DND-41 (cell line): ENCODE measurements around the gene MYO16.

Source experiments
- ATAC-seq: fragments of 200-7000 bp; cut with Tn5 transposase; 3 replicates; pipeline ENCODE4 v1.9.1; 2021; ENCODE audit warnings: low read depth; ENCODE audit not compliant: insufficient read depth
- DNase-seq: peaks from one replicate; pipeline ENCODE4 v3.0.0-alpha.2; 2020
- H2AFZ ChIP-seq: 2 replicates; pipeline ENCODE4 v1.6.0; 2012; ENCODE audit warnings: low read depth, low read length
- H3K27ac ChIP-seq: 2 replicates; pipeline ENCODE4 v1.5.1; 2012; ENCODE audit warnings: low read length, inconsistent platforms
- H3K27me3 ChIP-seq: fragments of 200-600 bp; sonication (generic); 2 replicates; pipeline ENCODE4 v1.6.0; 2012; ENCODE audit warnings: low read length, mild to moderate bottlenecking, inconsistent platforms; ENCODE audit not compliant: insufficient read depth, poor library complexity
- H3K36me3 ChIP-seq: 2 replicates; pipeline ENCODE4 v1.5.1; 2012; ENCODE audit warnings: low read length, inconsistent platforms; ENCODE audit not compliant: insufficient read depth
- H3K4me1 ChIP-seq: 2 replicates; pipeline ENCODE4 v1.5.1; 2012; ENCODE audit warnings: mild to moderate bottlenecking, low read length; ENCODE audit not compliant: insufficient read depth
- H3K4me2 ChIP-seq: 2 replicates; pipeline ENCODE4 v1.6.0; 2012; ENCODE audit warnings: mild to moderate bottlenecking, moderate library complexity, low read length, inconsistent platforms; ENCODE audit not compliant: insufficient read depth
- H3K4me3 ChIP-seq, 2 experiments: fragments of 200-600 bp in 1 of 2; shearing (Covaris generic) in 1 of 2; 2 replicates each; pipeline ENCODE4 v1.5.1; 2012 to 2016; ENCODE audit warnings: inconsistent platforms in 2 of 2, low read length in 2 of 2, mild to moderate bottlenecking in 2 of 2, low read depth in 1 of 2, moderate library complexity in 1 of 2
- H3K79me2 ChIP-seq: 2 replicates; pipeline ENCODE4 v1.6.0; 2012; ENCODE audit warnings: low read length, inconsistent platforms; ENCODE audit not compliant: insufficient read depth
- H3K9ac ChIP-seq: 2 replicates; pipeline ENCODE4 v1.6.0; 2012; ENCODE audit warnings: low read depth, mild to moderate bottlenecking, inconsistent platforms, low read length, moderate library complexity
- H3K9me3 ChIP-seq: 2 replicates; pipeline ENCODE4 v1.5.1; 2012; ENCODE audit warnings: low read length, moderate library complexity, mild to moderate bottlenecking, inconsistent platforms; ENCODE audit not compliant: insufficient read depth, severe bottlenecking
- H4K20me1 ChIP-seq: 2 replicates; pipeline ENCODE4 v1.6.0; 2012; ENCODE audit warnings: low read length; ENCODE audit not compliant: insufficient read depth
- CTCF ChIP-seq: IDR thresholded peaks from 2 replicates; pipeline ENCODE4 v1.5.1; 2012; ENCODE audit warnings: borderline replicate concordance, low read length, moderate library complexity, mild to moderate bottlenecking; ENCODE audit not compliant: poor library complexity, severe bottlenecking; ENCODE audit errors: extremely low read depth
- EZH2 ChIP-seq: IDR thresholded peaks from 3 replicates; pipeline ENCODE4 v1.6.1; 2012; ENCODE audit warnings: borderline replicate concordance, low read depth, mild to moderate bottlenecking, moderate library complexity, low read length, inconsistent platforms; ENCODE audit not compliant: severe bottlenecking

The MYO16 gene

GRCh38 chr13:109131698-109132257 lies 502.4 kb downstream of the MYO16 start:
- Histone ChIP-seq H3K27me3 (no peaks in the 10 kb centered on the region), H2AFZ (no peak overlapping the region), H3K79me2 (no peaks in the 10 kb centered on the region), H3K9me3 (no peaks in the 10 kb centered on the region), H3K4me1 (peaks cover 24% of the 10 kb centered on the region), H3K36me3 (no peaks in the 10 kb centered on the region), H3K9ac (no peak overlapping the region), H3K27ac (no peak overlapping the region; the same call in 1 of the 2 replicates), H4K20me1 (no peaks in the 10 kb centered on the region), H3K4me3 (no peak overlapping the region), H3K4me2 (no peak overlapping the region)
- ATAC-seq = peak; percentile 50; the same call in 2 of the 3 replicates
- peak; percentile 12 for DNase-seq
- TF ChIP-seq EZH2 = no peak
- TF ChIP-seq CTCF = no peak

- ATAC-seq = no peak
- H3K9ac ChIP-seq = no peak overlapping the region
- no peaks in the 10 kb centered on the region for H3K27me3 ChIP-seq
- no peaks in the 10 kb centered on the region for H3K36me3 ChIP-seq
- H3K4me3 ChIP-seq = no peak overlapping the region
- H3K4me2 ChIP-seq = no peak overlapping the region
- H3K79me2 ChIP-seq = no peaks in the 10 kb centered on the region
- no peaks in the 10 kb centered on the region for H4K20me1 ChIP-seq
- TF ChIP-seq CTCF = no peak
- TF ChIP-seq EZH2 = no peak
- H3K4me1 ChIP-seq = peaks cover 24% of the 10 kb centered on the region
- H3K9me3 ChIP-seq = no peaks in the 10 kb centered on the region
- no peak overlapping the region for H2AFZ ChIP-seq
- DNase-seq = no peak
- H3K27ac ChIP-seq = no peak overlapping the region
These were observed 505.6 kb downstream of the MYO16 start for GRCh38 chr13:109135018-109135417.

GRCh38 chr13:109136873-109137272 lies 507.5 kb downstream of the MYO16 start:
- H3K27me3 ChIP-seq = no peaks in the 10 kb centered on the region
- H3K4me1 ChIP-seq = peaks cover 5% of the 10 kb centered on the region
- H2AFZ ChIP-seq = no peak overlapping the region
- no peaks in the 10 kb centered on the region for H3K36me3 ChIP-seq
- no peaks in the 10 kb centered on the region for H3K9me3 ChIP-seq
- H3K4me2 ChIP-seq = no peak overlapping the region
- H3K27ac ChIP-seq = no peak overlapping the region
- H4K20me1 ChIP-seq = no peaks in the 10 kb centered on the region
- H3K9ac ChIP-seq = no peak overlapping the region
- DNase-seq (no peak), ATAC-seq (no peak)
- no peaks in the 10 kb centered on the region for H3K79me2 ChIP-seq
- no peak for TF ChIP-seq CTCF
- no peak for TF ChIP-seq EZH2
- H3K4me3 ChIP-seq = no peak overlapping the region

- no peaks in the 10 kb centered on the region for H3K36me3 ChIP-seq
- no peak overlapping the region for H3K9ac ChIP-seq
- no peak overlapping the region for H3K4me2 ChIP-seq
- H3K4me1 ChIP-seq = no peaks in the 10 kb centered on the region
- H3K27ac ChIP-seq = no peak overlapping the region
- H3K9me3 ChIP-seq = no peaks in the 10 kb centered on the region
- no peak for DNase-seq
- no peaks in the 10 kb centered on the region for H3K27me3 ChIP-seq
- H3K79me2 ChIP-seq = no peaks in the 10 kb centered on the region
- no peak overlapping the region for H2AFZ ChIP-seq
- no peak for ATAC-seq
- no peaks in the 10 kb centered on the region for H4K20me1 ChIP-seq
- no peak overlapping the region for H3K4me3 ChIP-seq
- no peak for TF ChIP-seq EZH2
- TF ChIP-seq CTCF = no peak
These were observed 509.9 kb downstream of the MYO16 start for GRCh38 chr13:109139346-109139745.
